IMR-90 (cell line): ENCODE measurements around the gene ACADS. TPM values are rescaled to one million over a fixed set of nuclear protein-coding genes. Genes with fewer than 3 reads are reported as not detected.
A peak's percentile ranks its signal among the peaks of the same experiment; 100 is the strongest.

ENCODE experiments used
- ATAC-seq: fragments of 200-7000 bp; cut with Tn5 transposase; 2 replicates; pipeline ENCODE4 v1.9.1; 2020; ENCODE audit warnings: low read depth, mild to moderate bottlenecking, moderate library complexity
- BruUV-seq: library from RNA; stranded (reverse); fragments of 400-500 nt; replicated peaks from 2 replicates; lab custom pipeline; 2021; lab: Mats Ljungman, UMichigan
- CTCF ChIA-PET: fragments of 300-600 bp; formaldehyde crosslinking; extraction: SDS; loops from one replicate; lab custom pipeline; 2021; ENCODE audit warnings: antibody characterized with exemption; lab: Yijun Ruan, JAX
- POLR2A ChIA-PET: fragments of 300-600 bp; sonication (Branson Sonifier 250); formaldehyde crosslinking; loops from one replicate; lab custom pipeline; 2022; ENCODE audit warnings: antibody characterized with exemption; ENCODE audit not compliant: unreplicated experiment; lab: Charles Lee
- DNase-seq: peaks from one replicate; pipeline ENCODE4 v3.0.0; 2013
- H2AFZ ChIP-seq: replicated peaks from 2 replicates; pipeline ENCODE3; 2013; ENCODE audit warnings: low read length, mild to moderate bottlenecking; ENCODE audit not compliant: poor library complexity
- H2AK5ac ChIP-seq: 2 replicates; pipeline ENCODE4 v1.6.1; 2013; ENCODE audit warnings: low read depth, low read length, inconsistent platforms
- H2AK9ac ChIP-seq: replicated peaks from 2 replicates; pipeline ENCODE3; 2013; ENCODE audit warnings: mild to moderate bottlenecking, low read depth, low read length, moderate library complexity; ENCODE audit not compliant: poor library complexity
- H2BK120ac ChIP-seq: 2 replicates; pipeline ENCODE4 v1.6.1; 2013; ENCODE audit warnings: low read depth, low read length, inconsistent platforms
- H2BK15ac ChIP-seq: 3 replicates; pipeline ENCODE4 v1.6.1; 2013; ENCODE audit warnings: low read depth, low read length, inconsistent platforms
- H2BK20ac ChIP-seq: 2 replicates; pipeline ENCODE4 v1.6.1; 2013; ENCODE audit warnings: low read depth, mild to moderate bottlenecking, inconsistent platforms, low read length, moderate library complexity
- H2BK5ac ChIP-seq: 2 replicates; pipeline ENCODE4 v1.6.1; 2013; ENCODE audit warnings: mild to moderate bottlenecking, low read depth, low read length, inconsistent platforms; ENCODE audit not compliant: poor library complexity, severe bottlenecking
- H3K14ac ChIP-seq: replicated peaks from 2 replicates; pipeline ENCODE4 v1.6.1; 2013; ENCODE audit warnings: low read depth, low read length, inconsistent platforms
- H3K18ac ChIP-seq: 2 replicates; pipeline ENCODE4 v1.6.1; 2013; ENCODE audit warnings: low read depth, low read length, control low read depth
- H3K23ac ChIP-seq: 2 replicates; pipeline ENCODE4 v1.6.1; 2013; ENCODE audit warnings: low read depth, low read length, inconsistent platforms
- H3K27ac ChIP-seq: 2 replicates; pipeline ENCODE4 v1.5.1; 2013; ENCODE audit warnings: mild to moderate bottlenecking, control low read depth, low read length; ENCODE audit not compliant: insufficient read depth
- H3K27me3 ChIP-seq: 2 replicates; pipeline ENCODE4 v1.6.1; 2013; ENCODE audit warnings: low read length; ENCODE audit not compliant: control insufficient read depth, insufficient read depth
- H3K36me3 ChIP-seq: 2 replicates; pipeline ENCODE4 v1.6.1; 2013; ENCODE audit warnings: low read length, mixed read lengths; ENCODE audit not compliant: control insufficient read depth, insufficient read depth
- H3K4ac ChIP-seq: 2 replicates; pipeline ENCODE4 v1.6.1; 2013; ENCODE audit warnings: low read depth, low read length, inconsistent platforms
- H3K4me1 ChIP-seq: 2 replicates; pipeline ENCODE4 v1.6.1; 2013; ENCODE audit warnings: low read length, mixed read lengths; ENCODE audit not compliant: control insufficient read depth, insufficient read depth
- H3K4me2 ChIP-seq: 2 replicates; pipeline ENCODE4 v1.6.1; 2013; ENCODE audit warnings: low read depth, mild to moderate bottlenecking, control low read depth, low read length, moderate library complexity
- H3K4me3 ChIP-seq: 2 replicates; pipeline ENCODE4 v1.5.1; 2013; ENCODE audit warnings: low read depth, mild to moderate bottlenecking, control low read depth, low read length, moderate library complexity; ENCODE audit not compliant: insufficient read depth
- H3K56ac ChIP-seq: 2 replicates; pipeline ENCODE4 v1.6.1; 2013; ENCODE audit warnings: low read length, inconsistent platforms; ENCODE audit not compliant: insufficient read depth; ENCODE audit errors: extremely low read depth
- H3K79me1 ChIP-seq, 2 experiments: 2 replicates each; pipeline ENCODE4 v1.6.1; 2013; ENCODE audit warnings: low read length in 2 of 2, inconsistent platforms in 1 of 2, low read depth in 1 of 2
- H3K9ac ChIP-seq: 2 replicates; pipeline ENCODE4 v1.6.1; 2013; ENCODE audit warnings: low read depth, low read length, control low read depth
- H3K9me1 ChIP-seq: 2 replicates; pipeline ENCODE4 v1.6.1; 2013; ENCODE audit warnings: low read length, inconsistent platforms; ENCODE audit not compliant: insufficient read depth
- H3K9me3 ChIP-seq: 2 replicates; pipeline ENCODE4 v1.6.1; 2013; ENCODE audit warnings: low read length; ENCODE audit not compliant: control insufficient read depth, insufficient read depth
- H4K20me1 ChIP-seq: 2 replicates; pipeline ENCODE4 v1.6.1; 2013; ENCODE audit warnings: low read length, inconsistent platforms; ENCODE audit not compliant: insufficient read depth
- H4K5ac ChIP-seq: 2 replicates; pipeline ENCODE4 v1.6.1; 2013; ENCODE audit warnings: mild to moderate bottlenecking, low read depth, low read length, control low read depth
- H4K8ac ChIP-seq, 2 experiments: 2 replicates each; pipeline ENCODE4 v1.6.1; 2013; ENCODE audit warnings: low read depth in 2 of 2, low read length in 2 of 2, control low read depth in 1 of 2, inconsistent platforms in 1 of 2
- H4K91ac ChIP-seq: 2 replicates; pipeline ENCODE4 v1.6.1; 2013; ENCODE audit warnings: low read depth, low read length, inconsistent platforms; ENCODE audit not compliant: insufficient read depth
- MAZ ChIP-seq: IDR thresholded peaks from 2 replicates; pipeline ENCODE4 v1.6.1; 2012; ENCODE audit warnings: low read depth, mild to moderate bottlenecking, low read length, improper control_type of control experiment, moderate library complexity, borderline replicate concordance
- MXI1 ChIP-seq: IDR thresholded peaks from 2 replicates; pipeline ENCODE4 v1.6.1; 2012; ENCODE audit warnings: low read depth, mild to moderate bottlenecking, low read length, moderate library complexity, borderline replicate concordance
- NFE2L2 ChIP-seq: fragments of 150-350 bp; IDR thresholded peaks from 2 replicates; pipeline ENCODE4 v1.6.1; 2016; ENCODE audit warnings: low read depth, mild to moderate bottlenecking, low read length
- RAD21 ChIP-seq: IDR thresholded peaks from 2 replicates; pipeline ENCODE4 v1.6.1; 2012; ENCODE audit warnings: low read length, improper control_type of control experiment
- RCOR1 ChIP-seq: IDR thresholded peaks from 2 replicates; pipeline ENCODE4 v1.6.1; 2012; ENCODE audit warnings: mild to moderate bottlenecking, low read length, improper control_type of control experiment; ENCODE audit not compliant: insufficient replicate concordance
- WGBS, 2 experiments: methylation state at CpG; one replicate each; pipeline versions ENCODE4 v1.1.5 to v1.1.7; 2013; ENCODE audit warnings: missing lambda C conversion rate in 2 of 2; ENCODE audit not compliant: insufficient read length in 1 of 2; ENCODE audit errors: extremely low coverage in 2 of 2; 5-methylcytosine and 5-hydroxymethylcytosine counted together
- dilution Hi-C: fragments of 300-500 bp; cut with HindIII; formaldehyde crosslinking; loops from one replicate; pipeline ENCODE4 v1.14.3; 2018; ENCODE audit warnings: low sequenced_read_pairs; ENCODE audit not compliant: unreplicated experiment
- in situ Hi-C: fragments of 300-500 bp; cut with MboI; formaldehyde crosslinking; loops from 3 replicates; pipeline ENCODE4 v1.14.3; 2019; ENCODE audit warnings: low sequenced_read_pairs, inconsistent platforms, mixed read lengths
- intact Hi-C: fragments of 100-400 bp; cut with micrococcal nuclease; formaldehyde crosslinking; loops from 2 replicates; pipeline ENCODE4 v1.10.0; 2022
- polyA plus RNA-seq, 3 experiments: library from polyadenylated mRNA; depleted of rRNA; stranded (reverse); fragments of >200 nt; gene quantifications; 2 replicates each; pipeline ENCODE4 v1.2.3, GENCODE V29; 2012; ENCODE audit warnings: low replicate concordance in 1 of 3
- total RNA-seq: library from RNA; depleted of rRNA; stranded (reverse); fragments of >200 nt; gene quantifications from 2 replicates; pipeline ENCODE4 v1.2.3, GENCODE V29; 2012

Gene ACADS
- total and polyA plus RNA-seq, 2 of the 4 experiments (the other 2 are of a cell fraction), result 2.9 to 5.5 TPM

DNA sequence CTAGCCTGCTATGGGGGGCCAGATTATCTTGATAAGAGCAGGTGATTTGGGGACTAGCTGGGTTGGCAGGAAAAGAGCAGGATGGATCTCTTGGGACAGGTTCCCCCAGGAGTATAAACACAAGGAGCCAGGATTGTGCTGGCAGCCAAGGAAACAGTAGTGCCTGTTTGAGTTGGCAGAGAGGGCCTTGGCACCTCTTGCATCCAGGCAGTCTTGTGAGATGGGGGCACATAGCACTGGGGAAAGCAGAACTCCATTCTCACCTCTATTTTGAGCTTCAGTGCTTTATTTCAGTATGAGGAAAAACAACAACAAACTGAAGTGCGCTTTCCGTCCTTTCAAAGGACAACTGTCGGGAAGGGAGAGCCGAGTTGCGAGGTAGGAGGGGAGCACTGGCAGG lies 24.7 kb upstream of the ACADS start:
- Histone ChIP-seq H4K20me1 (0 out of 2 replicates have a peak, but pooled peaks cover under 1% of the 10 kb centered on the region), H4K91ac (no peak overlapping the region), H3K79me1 (peaks cover 0 to 4% of the 10 kb centered on the region in 2 experiments; a peak in 2 of 4 replicates), H2AK5ac (no peak overlapping the region), H3K27me3 (no peaks in the 10 kb centered on the region), H3K56ac (no peak overlapping the region), H3K9me3 (no peaks in the 10 kb centered on the region), H4K8ac (no peak overlapping the region), H3K9ac (no peak overlapping the region), H2BK5ac (no peak overlapping the region), H2BK120ac (no peak overlapping the region), H3K23ac (no peak overlapping the region), H2BK15ac (no peak overlapping the region), H3K4me1 (no peaks in the 10 kb centered on the region), H3K4me2 (no peak overlapping the region), H3K9me1 (0 out of 2 replicates have a peak, but pooled peaks cover 3% of the 10 kb centered on the region), H3K14ac (no peak overlapping the region), H3K18ac (no peak overlapping the region), H3K27ac (no peak overlapping the region), H2AK9ac (no peak overlapping the region), H2BK20ac (no peak overlapping the region), H2AFZ (no peak overlapping the region), H3K36me3 (peaks cover 49% of the 10 kb centered on the region), H3K4me3 (no peak overlapping the region), H4K5ac (no peak overlapping the region), H3K4ac (no peak overlapping the region)
- DNase-seq (no peak), ATAC-seq (no peak)
- CTCF ChIA-PET, result interaction anchor here (1.0 kb wide), 1 partner anchor 27 kb away, joined by 3 read pairs; no protein-coding TSS in a partner anchor
- in situ Hi-C loops (no loop called here), intact Hi-C loops (no loop called here), dilution Hi-C loops (no loop called here)
- TF ChIP-seq RAD21 (no peak), MXI1 (no peak), NFE2L2 (no peak), RCOR1 (no peak), MAZ (no peak)
- WGBS, 2 experiments, result no CpG with 5 or more reads among the region's 5 CpGs
- POLR2A ChIA-PET, result no interaction called here
- TSS peak; percentile 18 for BruUV-seq
